ENCODE measurements around the gene TMEM214. TPM values are rescaled to one million over a fixed set of nuclear protein-coding genes. Genes with fewer than 3 reads are reported as not detected.

The TMEM214 gene
- total and polyA plus RNA-seq, 12 donors, result 24.7 to 53.4 (median 29.4) TPM

DNA sequence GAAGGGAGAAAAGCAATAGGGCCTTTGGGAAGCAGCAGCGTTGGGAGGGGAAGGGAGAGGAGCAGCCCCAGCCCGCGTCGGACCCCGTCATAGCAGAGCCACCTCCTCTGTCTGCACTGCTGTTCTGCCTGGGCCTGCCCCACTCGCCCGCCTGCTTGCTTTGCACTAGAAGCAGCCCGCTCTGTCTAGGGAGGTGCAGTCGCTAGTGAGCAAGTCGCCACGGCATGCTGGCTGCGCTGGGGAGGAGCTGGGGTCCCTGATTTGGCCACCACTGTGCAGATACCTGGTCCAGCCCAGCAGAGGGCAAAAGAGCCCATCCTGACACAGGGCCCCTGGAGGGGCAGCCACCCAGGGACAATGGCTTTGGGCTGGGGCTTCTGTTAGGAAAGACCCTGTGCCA, 8.0 kb upstream of the TMEM214 start:
- TF ChIP-seq, protein P1, sequence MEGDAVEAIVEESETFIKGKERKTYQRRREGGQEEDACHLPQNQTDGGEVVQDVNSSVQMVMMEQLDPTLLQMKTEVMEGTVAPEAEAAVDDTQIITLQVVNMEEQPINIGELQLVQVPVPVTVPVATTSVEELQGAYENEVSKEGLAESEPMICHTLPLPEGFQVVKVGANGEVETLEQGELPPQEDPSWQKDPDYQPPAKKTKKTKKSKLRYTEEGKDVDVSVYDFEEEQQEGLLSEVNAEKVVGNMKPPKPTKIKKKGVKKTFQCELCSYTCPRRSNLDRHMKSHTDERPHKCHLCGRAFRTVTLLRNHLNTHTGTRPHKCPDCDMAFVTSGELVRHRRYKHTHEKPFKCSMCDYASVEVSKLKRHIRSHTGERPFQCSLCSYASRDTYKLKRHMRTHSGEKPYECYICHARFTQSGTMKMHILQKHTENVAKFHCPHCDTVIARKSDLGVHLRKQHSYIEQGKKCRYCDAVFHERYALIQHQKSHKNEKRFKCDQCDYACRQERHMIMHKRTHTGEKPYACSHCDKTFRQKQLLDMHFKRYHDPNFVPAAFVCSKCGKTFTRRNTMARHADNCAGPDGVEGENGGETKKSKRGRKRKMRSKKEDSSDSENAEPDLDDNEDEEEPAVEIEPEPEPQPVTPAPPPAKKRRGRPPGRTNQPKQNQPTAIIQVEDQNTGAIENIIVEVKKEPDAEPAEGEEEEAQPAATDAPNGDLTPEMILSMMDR (IDR thresholded peaks at IDR 0.05), result no peak
- no peak overlapping the region for H3K27ac ChIP-seq
- no peak overlapping the region for H3K4me3 ChIP-seq
- no peaks in the 10 kb centered on the region for H3K9me3 ChIP-seq
- H3K36me3 ChIP-seq, result peaks cover 0 to 71% (median 4%) of the 10 kb centered on the region in 9 donors
- no peak for ATAC-seq
- intact Hi-C loops (cut with DNase I), result loop anchor here in 1 of 10 donors (10.0 kb wide), 1 partner anchor 180 kb away; the partner anchor contains the start of gene DPYSL5
- H3K4me1 ChIP-seq, result peaks cover 0 to 20% (median 8%) of the 10 kb centered on the region in 9 donors
- no peaks in the 10 kb centered on the region for H3K27me3 ChIP-seq
- DNase-seq, result no peak
- WGBS, 2 donors, result 92 to 94% methylated on average over 12 of the region's 12 CpGs

DNA sequence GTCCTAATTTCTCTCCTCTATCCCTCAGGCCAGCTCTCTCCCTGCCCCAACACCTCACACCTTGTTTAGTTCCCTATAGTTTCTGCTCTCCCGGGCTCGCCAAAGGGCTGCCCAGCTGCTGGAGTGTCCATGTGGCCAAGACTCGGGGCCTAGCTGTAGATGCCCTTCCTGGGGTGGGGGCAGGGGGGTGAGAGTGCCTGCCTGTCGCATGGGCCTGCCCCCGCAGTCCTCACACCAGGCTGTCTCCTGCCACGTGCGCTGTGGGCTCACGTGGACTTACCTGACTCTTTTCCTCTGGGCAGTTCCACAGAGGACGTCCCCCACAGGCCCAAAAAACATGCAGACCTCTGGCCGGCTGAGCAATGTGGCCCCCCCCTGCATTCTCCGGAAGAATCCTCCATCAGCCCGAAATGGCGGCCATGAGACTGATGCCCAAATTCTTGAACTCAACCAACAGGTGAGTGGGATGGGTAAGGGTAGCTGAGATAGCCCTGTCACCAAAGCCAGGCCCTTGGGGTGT, 7.4 kb upstream of the TMEM214 start:
- Histone ChIP-seq H3K36me3 (peaks cover 0 to 74% (median 4%) of the 10 kb centered on the region in 9 donors), H3K27ac (no peak overlapping the region), H3K9me3 (no peaks in the 10 kb centered on the region), H3K27me3 (no peaks in the 10 kb centered on the region), H3K4me1 (peaks cover 0 to 15% (median 7%) of the 10 kb centered on the region in 9 donors), H3K4me3 (no peak overlapping the region)
- intact Hi-C loops (cut with DNase I), result loop anchor here in 1 of 10 donors (10.0 kb wide), 1 partner anchor 181 kb away; the partner anchor contains the start of gene DPYSL5
- 92 to 94% methylated on average over 13 of the region's 13 CpGs for WGBS, 2 donors
- TF ChIP-seq, protein P1 (IDR thresholded peaks at IDR 0.05), result no peak
- ATAC-seq, result no peak
- DNase-seq, result no peak

DNA sequence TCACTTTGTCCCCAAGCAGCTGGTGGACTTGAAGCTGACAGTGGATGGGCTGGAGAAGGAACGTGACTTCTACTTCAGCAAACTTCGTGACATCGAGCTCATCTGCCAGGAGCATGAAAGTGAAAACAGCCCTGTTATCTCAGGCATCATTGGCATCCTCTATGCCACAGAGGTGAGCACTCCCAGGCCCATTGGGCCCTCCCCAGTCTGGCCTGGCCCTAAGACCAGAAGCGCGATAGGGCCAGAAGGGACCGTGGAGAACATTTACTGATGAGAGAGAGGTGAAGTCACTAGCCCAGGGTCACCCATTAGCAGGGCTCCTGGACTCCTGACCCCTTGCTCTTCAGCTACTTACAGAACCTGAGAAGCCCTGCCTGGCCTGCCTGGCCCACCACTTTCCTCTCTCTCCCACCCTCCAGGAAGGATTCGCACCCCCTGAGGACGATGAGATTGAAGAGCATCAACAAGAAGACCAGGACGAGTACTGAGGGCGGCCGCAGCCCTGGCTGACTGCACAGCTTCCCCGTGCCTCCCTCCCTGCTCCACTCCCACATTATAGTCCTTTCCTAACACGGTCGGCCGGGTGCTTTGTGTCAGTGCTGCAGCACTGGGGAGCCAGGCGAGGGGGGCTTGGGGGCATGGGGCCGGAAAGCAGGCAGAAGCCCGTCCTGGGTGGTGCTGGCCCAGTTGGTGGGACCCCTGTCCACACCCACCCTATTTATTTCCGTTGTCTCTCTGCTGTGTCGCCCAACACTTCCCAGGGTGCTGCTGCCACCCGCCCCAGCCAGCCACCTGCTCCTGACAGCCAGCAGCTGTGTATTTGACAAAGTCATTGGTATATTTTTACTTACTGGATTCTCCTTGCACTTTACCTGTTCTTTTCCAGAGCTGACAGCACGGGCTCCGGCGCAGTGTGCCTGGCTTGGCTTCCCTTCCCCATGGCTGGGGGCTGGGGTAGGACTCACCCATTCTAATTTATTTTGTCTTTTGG, 6.6 kb upstream of the TMEM214 start:
- peaks cover 0 to 74% (median 4%) of the 10 kb centered on the region in 9 donors for H3K36me3 ChIP-seq
- WGBS, 2 donors, result 90 to 92% methylated on average over 24 of the region's 24 CpGs
- no peaks in the 10 kb centered on the region for H3K9me3 ChIP-seq
- no peaks in the 10 kb centered on the region for H3K27me3 ChIP-seq
- ATAC-seq, result no peak
- H3K4me3 ChIP-seq, result no peak overlapping the region
- intact Hi-C loops (cut with DNase I), result loop anchor here in 1 of 10 donors (10.0 kb wide), 1 partner anchor 181 kb away; the partner anchor contains the start of gene DPYSL5
- H3K27ac ChIP-seq, result no peak overlapping the region
- TF ChIP-seq, protein P1 (IDR thresholded peaks at IDR 0.05), result no peak
- H3K4me1 ChIP-seq, result peaks cover 0 to 7% (median 0%) of the 10 kb centered on the region in 9 donors
- no peak for DNase-seq

DNA sequence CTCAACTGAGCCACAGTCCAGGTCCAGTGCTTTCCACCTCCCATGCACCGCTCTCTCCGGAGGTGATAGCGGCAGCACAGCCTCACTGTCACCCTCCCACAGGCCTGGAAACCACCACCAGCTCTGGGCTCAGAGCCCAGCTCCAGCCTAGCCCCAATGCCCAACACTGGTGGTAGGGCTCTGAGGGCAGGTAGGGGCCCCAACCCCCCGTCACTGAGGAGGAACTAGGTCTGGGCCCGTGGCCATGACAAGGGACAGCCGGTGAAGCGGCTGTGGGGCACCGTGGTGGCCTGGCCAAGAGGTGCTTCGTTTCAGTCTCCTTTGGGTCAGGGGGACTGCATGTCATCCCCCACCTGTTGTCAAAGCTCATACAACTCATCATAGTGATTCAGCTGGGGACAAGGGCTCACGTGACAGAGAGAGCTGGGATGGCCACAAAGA, 5.5 kb upstream of the TMEM214 start:
- intact Hi-C loops (cut with DNase I), result loop anchor here in 1 of 10 donors (10.0 kb wide), 1 partner anchor 182 kb away; the partner anchor contains the start of gene DPYSL5
- Histone ChIP-seq H3K9me3 (no peaks in the 10 kb centered on the region), H3K36me3 (peaks cover 0 to 71% (median 4%) of the 10 kb centered on the region in 9 donors), H3K4me3 (no peak overlapping the region), H3K4me1 (peaks cover 0 to 9% (median 2%) of the 10 kb centered on the region in 9 donors), H3K27me3 (no peaks in the 10 kb centered on the region), H3K27ac (no peak overlapping the region)
- WGBS, 2 donors, result 90 to 95% methylated on average over 10 of the region's 10 CpGs
- TF ChIP-seq, protein P1 (IDR thresholded peaks at IDR 0.05), result no peak
- ATAC-seq, result no peak
- no peak for DNase-seq
